Testis (tissue), 3 donors: ENCODE data around the gene SAMHD1. TPM values are rescaled to one million over a fixed set of nuclear protein-coding genes. Genes with fewer than 3 reads are reported as not detected.

ENCODE experiments used
- DNase-seq: peaks from one replicate; pipeline ENCODE4 v3.0.0-alpha.2; 2019
- H3K27ac ChIP-seq, 2 donors: fragments of 200-600 bp; sonication (generic); one replicate each; pipeline ENCODE4 v1.5.1; 2019
- H3K27me3 ChIP-seq: fragments of 200-600 bp; sonication (generic); one replicate; pipeline ENCODE4 v1.5.1; 2019
- H3K36me3 ChIP-seq: fragments of 200-600 bp; sonication (generic); one replicate; pipeline ENCODE4 v1.5.1; 2017; ENCODE audit warnings: low read depth; ENCODE audit errors: missing control alignments
- H3K4me1 ChIP-seq: fragments of 200-600 bp; sonication (generic); one replicate; pipeline ENCODE4 v1.5.1; 2019
- H3K4me3 ChIP-seq, 2 donors: fragments of 200-600 bp; sonication (generic); one replicate each; pipeline ENCODE4 v1.5.1; 2017 to 2019
- H3K9me3 ChIP-seq: fragments of 200-600 bp; sonication (generic); one replicate; pipeline ENCODE4 v1.5.1; 2017
- POLR2A ChIP-seq: fragments of 450-650 bp; IDR thresholded peaks from one replicate; pipeline ENCODE4 v1.6.1; 2017; ENCODE audit warnings: antibody characterized with exemption, mild to moderate bottlenecking, moderate library complexity
- WGBS, 2 donors: methylation state at CpG; one replicate each; pipeline ENCODE4 v1.1.5; 2018; 5-methylcytosine and 5-hydroxymethylcytosine counted together
- intact Hi-C: fragments of 100-400 bp; cut with DNase I; formaldehyde crosslinking; loops from one replicate; pipeline ENCODE4 v1.15.1; 2023; ENCODE audit warnings: low total_unique reads
- polyA plus RNA-seq: library from polyadenylated mRNA; stranded (reverse); fragments of 350-450 nt; fragmentation: Illumina TruSeq; extraction: RNeasy Lipid Tissue Mini Kit (QIAGEN cat#74804); gene quantifications from one replicate; pipeline ENCODE4 v1.2.3, GENCODE V29; 2014; ENCODE audit warnings: low read depth, low replicate concordance; ENCODE audit not compliant: insufficient read depth
- total RNA-seq, 2 donors: library from RNA; depleted of rRNA; stranded (reverse); fragments of >200 nt; gene quantifications; one replicate each; pipeline ENCODE4 v1.2.3, GENCODE V29; 2016
- TF ChIP-seq, protein P1 (sequence below), 3 experiments: fragments of 450-650 bp in 2 of 3; fragments of 200-600 bp in 1 of 3; sonication (generic) in 1 of 3; IDR thresholded peaks; one replicate each; pipeline ENCODE4 v1.5.1; 2016 to 2019; ENCODE audit warnings: antibody characterized with exemption in 3 of 3, mild to moderate bottlenecking in 2 of 3, moderate library complexity in 1 of 3

The SAMHD1 gene
- total and polyA plus RNA-seq, 3 donors from 2014 or later = 38.7 to 79.0 (median 61.9) TPM

DNA sequence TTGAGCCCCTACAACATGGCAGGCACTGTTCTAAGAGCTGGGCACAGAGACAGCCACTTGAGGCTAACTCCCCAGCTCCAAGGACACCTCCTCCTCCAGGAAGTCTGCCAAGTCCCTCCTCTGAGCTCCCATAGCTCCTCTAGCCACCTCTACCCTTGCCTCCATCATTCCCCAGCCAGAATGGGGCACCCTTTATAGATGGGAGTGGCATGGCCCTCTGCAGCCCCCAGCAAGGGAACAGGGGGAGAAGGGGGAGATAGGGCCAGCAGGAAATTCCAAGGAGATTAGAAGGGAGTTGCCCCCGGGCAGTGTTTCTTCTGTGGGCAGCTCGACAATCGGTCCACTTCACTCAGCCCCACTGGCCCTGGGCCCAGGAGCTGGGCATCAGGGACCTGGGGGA lies 95.3 kb downstream of the SAMHD1 start:
- H3K27ac ChIP-seq = peak overlapping the region; percentile 17 to 68
- WGBS, 2 donors = 51 to 52% methylated on average over 2 to 3 of the region's 3 CpGs
- intact Hi-C loops = no loop called here
- H3K4me3 ChIP-seq = no peak overlapping the region
- TF ChIP-seq, protein P1, sequence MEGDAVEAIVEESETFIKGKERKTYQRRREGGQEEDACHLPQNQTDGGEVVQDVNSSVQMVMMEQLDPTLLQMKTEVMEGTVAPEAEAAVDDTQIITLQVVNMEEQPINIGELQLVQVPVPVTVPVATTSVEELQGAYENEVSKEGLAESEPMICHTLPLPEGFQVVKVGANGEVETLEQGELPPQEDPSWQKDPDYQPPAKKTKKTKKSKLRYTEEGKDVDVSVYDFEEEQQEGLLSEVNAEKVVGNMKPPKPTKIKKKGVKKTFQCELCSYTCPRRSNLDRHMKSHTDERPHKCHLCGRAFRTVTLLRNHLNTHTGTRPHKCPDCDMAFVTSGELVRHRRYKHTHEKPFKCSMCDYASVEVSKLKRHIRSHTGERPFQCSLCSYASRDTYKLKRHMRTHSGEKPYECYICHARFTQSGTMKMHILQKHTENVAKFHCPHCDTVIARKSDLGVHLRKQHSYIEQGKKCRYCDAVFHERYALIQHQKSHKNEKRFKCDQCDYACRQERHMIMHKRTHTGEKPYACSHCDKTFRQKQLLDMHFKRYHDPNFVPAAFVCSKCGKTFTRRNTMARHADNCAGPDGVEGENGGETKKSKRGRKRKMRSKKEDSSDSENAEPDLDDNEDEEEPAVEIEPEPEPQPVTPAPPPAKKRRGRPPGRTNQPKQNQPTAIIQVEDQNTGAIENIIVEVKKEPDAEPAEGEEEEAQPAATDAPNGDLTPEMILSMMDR (IDR thresholded peaks at IDR 0.05) = no peak
- no peak for TF ChIP-seq POLR2A
- no peaks in the 10 kb centered on the region for H3K36me3 ChIP-seq
- H3K9me3 ChIP-seq = no peaks in the 10 kb centered on the region
- peaks cover 87% of the 10 kb centered on the region for H3K4me1 ChIP-seq
- peak; percentile 87 for DNase-seq
- no peaks in the 10 kb centered on the region for H3K27me3 ChIP-seq

DNA sequence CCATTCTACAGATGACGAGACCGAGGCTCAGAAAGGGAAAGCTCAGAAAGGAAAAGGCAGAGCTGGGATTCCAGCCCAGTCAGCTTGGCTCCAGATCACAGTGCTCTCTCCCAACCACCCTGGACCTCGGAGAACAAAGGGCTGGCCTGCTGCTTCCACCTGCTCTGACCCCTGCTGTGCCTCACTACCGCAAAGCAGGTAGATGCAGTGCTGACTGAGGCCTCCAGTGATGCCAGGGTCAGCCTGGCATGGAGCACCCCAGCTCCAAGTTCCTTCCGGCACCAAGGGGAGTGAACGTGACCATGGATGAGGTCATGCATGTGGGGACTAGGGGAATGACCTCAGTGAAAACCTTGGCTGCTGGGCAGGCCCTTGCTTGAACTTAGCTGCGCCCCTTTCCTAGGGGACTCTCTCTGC lies 96.3 kb downstream of the SAMHD1 start:
- Histone ChIP-seq H3K27me3 (no peaks in the 10 kb centered on the region), H3K27ac (peak overlapping the region; percentile 31 to 68), H3K9me3 (no peaks in the 10 kb centered on the region), H3K4me3 (no peak overlapping the region), H3K36me3 (no peaks in the 10 kb centered on the region), H3K4me1 (peaks cover 78% of the 10 kb centered on the region)
- TF ChIP-seq POLR2A = no peak
- TF ChIP-seq, protein P1 (IDR thresholded peaks at IDR 0.05) = no peak
- no peak for DNase-seq
- intact Hi-C loops = no loop called here
- 65 to 71% methylated on average over 4 to 7 of the region's 7 CpGs for WGBS, 2 donors

DNA sequence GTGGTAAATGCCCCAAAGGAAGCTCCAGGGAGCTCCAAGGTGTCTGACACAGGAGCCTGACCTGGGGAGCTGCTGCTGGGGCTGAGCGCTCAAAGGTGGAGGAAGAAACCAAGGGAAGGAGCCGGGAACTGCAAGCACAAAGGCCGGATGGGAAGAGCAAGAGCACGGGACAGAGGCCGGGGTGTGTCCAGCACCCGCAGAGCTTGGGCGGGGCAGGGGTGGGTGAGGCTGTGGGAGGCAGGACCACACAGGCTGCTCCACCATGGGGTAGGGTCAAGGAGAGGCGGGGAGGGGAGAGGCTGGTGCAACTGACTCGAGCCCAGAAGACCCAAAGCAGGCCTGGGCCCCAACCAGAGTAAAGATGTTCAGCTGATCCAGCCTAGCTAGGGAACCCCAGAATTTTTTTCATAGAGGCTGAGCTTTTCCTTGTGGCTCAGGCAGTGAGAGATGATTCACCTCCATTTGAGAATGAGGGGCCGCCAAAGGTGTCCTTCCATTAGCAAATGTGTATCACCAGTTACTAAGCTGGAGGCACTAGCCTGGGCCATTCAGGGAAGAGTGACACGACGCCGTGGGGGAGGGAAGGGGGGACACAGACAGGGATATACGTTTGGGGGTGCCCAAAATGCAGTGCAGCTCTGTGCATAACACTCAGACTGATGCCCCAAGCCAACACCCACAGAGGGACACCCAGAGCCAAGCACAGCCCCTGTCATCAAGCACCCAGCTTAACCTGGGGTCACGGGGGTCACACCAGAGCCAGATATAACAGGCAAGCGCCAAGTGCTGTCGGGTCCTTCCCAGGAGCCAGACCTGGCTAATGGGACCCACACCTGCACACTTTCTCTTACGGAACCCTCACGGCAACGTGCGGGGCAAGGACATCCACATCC lies 96.9 kb downstream of the SAMHD1 start:
- 65 to 69% methylated on average over 19 to 20 of the region's 21 CpGs for WGBS, 2 donors
- Histone ChIP-seq H3K4me3 (no peak overlapping the region), H3K9me3 (no peaks in the 10 kb centered on the region), H3K36me3 (no peaks in the 10 kb centered on the region), H3K27me3 (no peaks in the 10 kb centered on the region), H3K27ac (peak overlapping the region; percentile 31 to 68), H3K4me1 (peaks cover 74% of the 10 kb centered on the region)
- TF ChIP-seq, protein P1 (IDR thresholded peaks at IDR 0.05) = no peak
- TF ChIP-seq POLR2A = no peak
- intact Hi-C loops = no loop called here
- DNase-seq = no peak

DNA sequence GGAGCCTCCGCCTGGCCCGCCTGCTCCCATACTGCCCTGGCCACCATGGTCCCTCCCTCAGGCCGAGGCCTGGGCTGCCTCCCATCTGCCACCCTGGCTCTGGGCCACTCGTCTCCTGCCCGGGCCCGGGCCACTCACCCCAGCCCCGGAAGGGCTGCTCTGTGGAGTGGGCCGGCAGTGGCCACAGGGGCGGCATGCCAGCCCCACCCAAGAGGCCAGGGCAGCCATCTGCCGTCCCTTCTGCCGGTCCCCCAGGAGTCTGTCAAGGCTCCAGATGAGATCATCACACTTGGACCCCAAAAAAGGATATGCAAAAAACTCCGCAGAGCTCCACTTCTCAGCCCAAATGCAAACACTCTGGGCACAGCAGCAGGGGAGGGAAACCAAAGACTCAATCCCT lies 99.3 kb downstream of the SAMHD1 start:
- DNase-seq = no peak
- no peaks in the 10 kb centered on the region for H3K36me3 ChIP-seq
- H3K4me3 ChIP-seq = no peak overlapping the region
- peaks cover 76% of the 10 kb centered on the region for H3K4me1 ChIP-seq
- WGBS, 2 donors = 22 to 76% methylated on average over 2 to 12 of the region's 12 CpGs
- H3K27ac ChIP-seq = peak overlapping the region; percentile 78 to 89
- H3K9me3 ChIP-seq = no peaks in the 10 kb centered on the region
- intact Hi-C loops = no loop called here
- no peaks in the 10 kb centered on the region for H3K27me3 ChIP-seq
- TF ChIP-seq, protein P1 (IDR thresholded peaks at IDR 0.05) = no peak
- TF ChIP-seq POLR2A = no peak
